ENCODE results near the gene BICC1. TPM values are rescaled to one million over a fixed set of nuclear protein-coding genes. Genes with fewer than 3 reads are reported as not detected.
A peak's percentile ranks its signal among the peaks of the same experiment; 100 is the strongest.
"Not testable (repeated sequence)": the region's sequence is repeated elsewhere in the genome, so short reads cannot be mapped to it uniquely, and the experiment has no call there.

Gene BICC1
- total RNA-seq, 1 donor from 2014 or later = 150 TPM

GRCh38 chr10:58593008-58593407, 80.3 kb downstream of the BICC1 start:
- no peak for DNase-seq (ENCODE audit: low read depth)
- TF ChIP-seq CTCF (conservative IDR thresholded peaks at IDR 0.05; ENCODE audit: low read depth, low read length) = no peak
- no peak overlapping the region for H3K4me3 ChIP-seq (ENCODE audit: low read depth, low read length)

- not testable (repeated sequence) for DNase-seq (ENCODE audit: low read depth); H3K4me3 ChIP-seq (ENCODE audit: low read depth, low read length)
Measured at GRCh38 chr10:58597211-58597610, 84.5 kb downstream of the BICC1 start.

- no peak for TF ChIP-seq CTCF (conservative IDR thresholded peaks at IDR 0.05; ENCODE audit: low read depth, low read length)
- DNase-seq (ENCODE audit: low read depth) = no peak
Measured at GRCh38 chr10:58599927-58600553, 87.4 kb downstream of the BICC1 start.

GRCh38 chr10:58608351-58608750, 95.7 kb downstream of the BICC1 start:
- no peak overlapping the region for H3K4me3 ChIP-seq (ENCODE audit: low read depth, low read length)
- DNase-seq (ENCODE audit: low read depth) = peak; percentile 27
- TF ChIP-seq CTCF (conservative IDR thresholded peaks at IDR 0.05; ENCODE audit: low read depth, low read length) = no peak

More at GRCh38 chr10:58599927-58600553, 87.4 kb downstream of the BICC1 start:
- H3K4me3 ChIP-seq (ENCODE audit: low read depth, low read length) = no peak overlapping the region

GRCh38 chr10:58608826-58609531, 96.3 kb downstream of the BICC1 start:
- no peak for DNase-seq (ENCODE audit: low read depth)
- TF ChIP-seq CTCF (conservative IDR thresholded peaks at IDR 0.05; ENCODE audit: low read depth, low read length) = no peak
- H3K4me3 ChIP-seq (ENCODE audit: low read depth, low read length) = no peak overlapping the region

GRCh38 chr10:58609532-58610150, 97.0 kb downstream of the BICC1 start:
- DNase-seq (ENCODE audit: low read depth) = no peak
- no peak for TF ChIP-seq CTCF (conservative IDR thresholded peaks at IDR 0.05; ENCODE audit: low read depth, low read length)

GRCh38 chr10:58615237-58615935, 102.7 kb downstream of the BICC1 start:
- no peak for TF ChIP-seq CTCF (conservative IDR thresholded peaks at IDR 0.05; ENCODE audit: low read depth, low read length)
- no peak for DNase-seq (ENCODE audit: low read depth)

More at GRCh38 chr10:58609532-58610150, 97.0 kb downstream of the BICC1 start:
- H3K4me3 ChIP-seq (ENCODE audit: low read depth, low read length) = no peak overlapping the region

More at GRCh38 chr10:58615237-58615935, 102.7 kb downstream of the BICC1 start:
- H3K4me3 ChIP-seq (ENCODE audit: low read depth, low read length) = no peak overlapping the region

Data from epithelial cell of proximal tubule (primary cell).